Measurements from ENCODE around the gene CLDN4.

Gene CLDN4

GRCh38 chr7:73861305-73861704, 30.5 kb downstream of the CLDN4 start:
- CTCF ChIA-PET = no interaction called here
- no peak for TF ChIP-seq ZNF384 (IDR thresholded peaks at IDR 0.05)
- TF ChIP-seq PKNOX1 (IDR thresholded peaks at IDR 0.05) = no peak
- TF ChIP-seq SUZ12 (IDR thresholded peaks at IDR 0.05) = no peak
- TF ChIP-seq FOXA1 (IDR thresholded peaks at IDR 0.05) = no peak
- TF ChIP-seq CTBP1 (IDR thresholded peaks at IDR 0.05; ENCODE audit: borderline replicate concordance) = no peak
- TF ChIP-seq BHLHE40 (IDR thresholded peaks at IDR 0.05; ENCODE audit: borderline replicate concordance) = no peak
- no peak for TF ChIP-seq FOXM1 (IDR thresholded peaks at IDR 0.05; ENCODE audit: borderline replicate concordance)
- TF ChIP-seq ARNT (IDR thresholded peaks at IDR 0.05) = no peak
- no peak for TF ChIP-seq HDGF (IDR thresholded peaks at IDR 0.05; ENCODE audit: borderline replicate concordance)
- no peak for TF ChIP-seq SP1 (IDR thresholded peaks at IDR 0.05)
- TF ChIP-seq NFRKB (IDR thresholded peaks at IDR 0.05) = no peak
- TF ChIP-seq FOXK2 (IDR thresholded peaks at IDR 0.05) = no peak
- TF ChIP-seq LEF1 (IDR thresholded peaks at IDR 0.05; ENCODE audit: borderline replicate concordance) = no peak
- TF ChIP-seq L3MBTL2 (conservative IDR thresholded peaks at IDR 0.05) = no peak
- TF ChIP-seq ELF4 (IDR thresholded peaks at IDR 0.05) = no peak
- TF ChIP-seq TARDBP (IDR thresholded peaks at IDR 0.05) = no peak
- POLR2A ChIA-PET = no interaction called here
- no peak for DNase-seq (ENCODE audit: extremely low spot score)

- POLR2A ChIA-PET = no interaction called here
- no peak for DNase-seq (ENCODE audit: extremely low spot score)
- CTCF ChIA-PET = interaction anchor here (0.6 to 1.0 kb wide), 2 partner anchors 49 to 162 kb away, joined by 3 read pairs; no protein-coding TSS in a partner anchor
- TF ChIP-seq CTBP1 (IDR thresholded peaks at IDR 0.05; ENCODE audit: borderline replicate concordance) = no peak
- no peak for TF ChIP-seq SUZ12 (IDR thresholded peaks at IDR 0.05)
- no peak for TF ChIP-seq LEF1 (IDR thresholded peaks at IDR 0.05; ENCODE audit: borderline replicate concordance)
- no peak for TF ChIP-seq L3MBTL2 (conservative IDR thresholded peaks at IDR 0.05)
- TF ChIP-seq BHLHE40 (IDR thresholded peaks at IDR 0.05; ENCODE audit: borderline replicate concordance) = no peak
- no peak for TF ChIP-seq FOXA1 (IDR thresholded peaks at IDR 0.05)
- TF ChIP-seq TARDBP (IDR thresholded peaks at IDR 0.05) = no peak
- TF ChIP-seq ARNT (IDR thresholded peaks at IDR 0.05) = no peak
- no peak for TF ChIP-seq HDGF (IDR thresholded peaks at IDR 0.05; ENCODE audit: borderline replicate concordance)
- TF ChIP-seq FOXM1 (IDR thresholded peaks at IDR 0.05; ENCODE audit: borderline replicate concordance) = no peak
- TF ChIP-seq ZNF384 (IDR thresholded peaks at IDR 0.05) = no peak
- no peak for TF ChIP-seq NFRKB (IDR thresholded peaks at IDR 0.05)
- no peak for TF ChIP-seq ELF4 (IDR thresholded peaks at IDR 0.05)
- TF ChIP-seq PKNOX1 (IDR thresholded peaks at IDR 0.05) = no peak
- no peak for TF ChIP-seq SP1 (IDR thresholded peaks at IDR 0.05)
- no peak for TF ChIP-seq FOXK2 (IDR thresholded peaks at IDR 0.05)
Observed at GRCh38 chr7:73864981-73865711, 34.4 kb downstream of the CLDN4 start.

GRCh38 chr7:73865738-73866445, 35.1 kb downstream of the CLDN4 start:
- POLR2A ChIA-PET = no interaction called here
- CTCF ChIA-PET = no interaction called here
- no peak for DNase-seq (ENCODE audit: extremely low spot score)
- TF ChIP-seq FOXA1 (IDR thresholded peaks at IDR 0.05) (no peak), TARDBP (IDR thresholded peaks at IDR 0.05) (no peak), CTBP1 (IDR thresholded peaks at IDR 0.05; ENCODE audit: borderline replicate concordance) (no peak), PKNOX1 (IDR thresholded peaks at IDR 0.05) (no peak), SUZ12 (IDR thresholded peaks at IDR 0.05) (no peak)

- TF ChIP-seq CTBP1 (IDR thresholded peaks at IDR 0.05; ENCODE audit: borderline replicate concordance) (no peak), ZNF384 (IDR thresholded peaks at IDR 0.05) (no peak), LEF1 (IDR thresholded peaks at IDR 0.05; ENCODE audit: borderline replicate concordance) (no peak), SP1 (IDR thresholded peaks at IDR 0.05) (no peak), ELF4 (IDR thresholded peaks at IDR 0.05) (no peak), TARDBP (IDR thresholded peaks at IDR 0.05) (no peak), HDGF (IDR thresholded peaks at IDR 0.05; ENCODE audit: borderline replicate concordance) (no peak), L3MBTL2 (conservative IDR thresholded peaks at IDR 0.05) (no peak), SUZ12 (IDR thresholded peaks at IDR 0.05) (no peak), FOXM1 (IDR thresholded peaks at IDR 0.05; ENCODE audit: borderline replicate concordance) (no peak), NFRKB (IDR thresholded peaks at IDR 0.05) (no peak), FOXA1 (IDR thresholded peaks at IDR 0.05) (no peak), FOXK2 (IDR thresholded peaks at IDR 0.05) (no peak)
- POLR2A ChIA-PET = no interaction called here
- CTCF ChIA-PET = no interaction called here
- no peak for DNase-seq (ENCODE audit: extremely low spot score)
Observed at GRCh38 chr7:73866446-73866767, 35.6 kb downstream of the CLDN4 start.

GRCh38 chr7:73869011-73869798, 38.4 kb downstream of the CLDN4 start:
- TF ChIP-seq PKNOX1 (IDR thresholded peaks at IDR 0.05) = no peak
- ChIA-PET POLR2A (no interaction called here), CTCF (no interaction called here)
- DNase-seq (ENCODE audit: extremely low spot score) = no peak
